ENCODE measurements around the gene FGF12. TPM values are rescaled to one million over a fixed set of nuclear protein-coding genes. Genes with fewer than 3 reads are reported as not detected.

Gene FGF12
- total and polyA plus RNA-seq, 11 donors = 21.8 to 420 (median 265) TPM

GRCh38 chr3:192373586-192373985, 353.8 kb downstream of the FGF12 start:
- WGBS, 4 donors = 77 to 91% (median 84%) methylated on average over 2 of the region's 2 CpGs
- TF ChIP-seq CTCF (IDR thresholded peaks at IDR 0.05) (no peak), POLR2A (IDR thresholded peaks at IDR 0.05) (no peak)
- no peak overlapping the region for H3K27ac ChIP-seq
- DNase-seq (no peak), ATAC-seq (no peak)
- H3K9me3 ChIP-seq = no peaks in the 10 kb centered on the region
- no peaks in the 10 kb centered on the region for H3K27me3 ChIP-seq
- intact Hi-C loops (cut with DNase I) = no loop called here
- H3K4me3 ChIP-seq = no peak overlapping the region
- peaks cover 0 to 17% (median 0%) of the 10 kb centered on the region in 12 donors for H3K4me1 ChIP-seq
- H3K36me3 ChIP-seq = no peaks in the 10 kb centered on the region

GRCh38 chr3:192373032-192373431, 354.3 kb downstream of the FGF12 start:
- ATAC-seq = no peak
- WGBS, 4 donors = 50 to 65% (median 64%) methylated on average over 6 of the region's 6 CpGs

GRCh38 chr3:192372616-192373015, 354.7 kb downstream of the FGF12 start:
- Histone ChIP-seq H3K27ac (no peak overlapping the region), H3K4me1 (peaks cover 0 to 23% (median 0%) of the 10 kb centered on the region in 12 donors), H3K27me3 (no peaks in the 10 kb centered on the region), H3K36me3 (no peaks in the 10 kb centered on the region), H3K4me3 (no peak overlapping the region), H3K9me3 (no peaks in the 10 kb centered on the region)
- ATAC-seq = peak in 2 of 4 donors; percentile 11 to 43
- 47 to 57% (median 54%) methylated on average over 4 of the region's 4 CpGs for WGBS, 4 donors
- DNase-seq = no peak
- intact Hi-C loops (cut with DNase I) = no loop called here
- no peak for TF ChIP-seq POLR2A (IDR thresholded peaks at IDR 0.05)
- TF ChIP-seq CTCF (IDR thresholded peaks at IDR 0.05) = no peak

More at GRCh38 chr3:192373032-192373431, 354.3 kb downstream of the FGF12 start:
- Histone ChIP-seq H3K4me1 (peaks cover 0 to 22% (median 0%) of the 10 kb centered on the region in 12 donors), H3K27ac (no peak overlapping the region), H3K36me3 (no peaks in the 10 kb centered on the region), H3K4me3 (no peak overlapping the region), H3K9me3 (no peaks in the 10 kb centered on the region), H3K27me3 (no peaks in the 10 kb centered on the region)
- no peak for TF ChIP-seq CTCF (IDR thresholded peaks at IDR 0.05)
- no peak for TF ChIP-seq POLR2A (IDR thresholded peaks at IDR 0.05)
- DNase-seq = no peak
- intact Hi-C loops (cut with DNase I) = no loop called here

GRCh38 chr3:192371870-192372400, 355.4 kb downstream of the FGF12 start:
- Histone ChIP-seq H3K36me3 (no peaks in the 10 kb centered on the region), H3K9me3 (no peaks in the 10 kb centered on the region), H3K4me1 (peaks cover 0 to 30% (median 3%) of the 10 kb centered on the region in 12 donors), H3K4me3 (no peak overlapping the region), H3K27me3 (no peaks in the 10 kb centered on the region), H3K27ac (no peak overlapping the region)
- ATAC-seq = peak in 1 of 4 donors; percentile 11
- no peak for DNase-seq
- TF ChIP-seq CTCF (IDR thresholded peaks at IDR 0.05) = no peak
- TF ChIP-seq POLR2A (IDR thresholded peaks at IDR 0.05) = no peak
- WGBS, 4 donors = 59 to 70% (median 62%) methylated on average over 2 of the region's 2 CpGs
- intact Hi-C loops (cut with DNase I) = no loop called here
